Thoracic aorta (tissue), 2 donors: ENCODE results near the gene PSMD1. TPM values are rescaled to one million over a fixed set of nuclear protein-coding genes. Genes with fewer than 3 reads are reported as not detected.
"Not testable (repeated sequence)": the region's sequence is repeated elsewhere in the genome, so short reads cannot be mapped to it uniquely, and the experiment has no call there.

Source experiments
- ATAC-seq: fragments of 150-250 bp; one replicate; pipeline ENCODE4 v1.8.0; 2017; ENCODE audit warnings: low read depth; ENCODE audit not compliant: insufficient number of reproducible peaks, low FRiP score
- DNase-seq: peaks from one replicate; pipeline ENCODE4 v3.0.0-alpha.2; 2020; ENCODE audit warnings: low spot score
- H3K27ac ChIP-seq, 2 donors: fragments of 200-600 bp; sonication (generic); 1 replicate in 1 of 2; 2 replicates in 1 of 2; pipeline ENCODE4 v1.5.1; 2016; ENCODE audit warnings: mild to moderate bottlenecking in 2 of 2, moderate library complexity in 2 of 2
- H3K27me3 ChIP-seq: fragments of 200-600 bp; sonication (generic); replicated peaks from 2 replicates; pipeline ENCODE4 v1.6.0; 2016; ENCODE audit warnings: mild to moderate bottlenecking; ENCODE audit not compliant: insufficient read depth
- H3K36me3 ChIP-seq: fragments of 200-600 bp; sonication (generic); one replicate; pipeline ENCODE4 v1.5.1; 2016
- H3K4me1 ChIP-seq, 2 donors: fragments of 200-600 bp; sonication (generic); 1 replicate in 1 of 2; 2 replicates in 1 of 2; pipeline versions ENCODE4 v1.5.1 to v1.6.0; 2016; ENCODE audit warnings: low read depth in 2 of 2, mild to moderate bottlenecking in 1 of 2; ENCODE audit not compliant: control insufficient read depth in 1 of 2
- H3K4me3 ChIP-seq: fragments of 200-600 bp; sonication (generic); 2 replicates; pipeline ENCODE4 v1.5.1; 2016; ENCODE audit warnings: mild to moderate bottlenecking
- H3K9me3 ChIP-seq: fragments of 200-600 bp; sonication (generic); 2 replicates; pipeline ENCODE4 v1.5.1; 2016
- CTCF ChIP-seq: fragments of 200-600 bp; sonication (generic); IDR thresholded peaks from one replicate; pipeline ENCODE4 v1.5.1; 2019; ENCODE audit warnings: antibody characterized with exemption
- total RNA-seq, 2 donors: library from RNA; depleted of rRNA; stranded (reverse); fragments of >200 nt; gene quantifications; one replicate each; pipeline versions ENCODE4 v1.1.0 to v1.2.3, GENCODE V29; 2016

The PSMD1 gene
- total RNA-seq, 2 donors from 2014 or later = 42.2 to 73.5 TPM

GRCh38 chr2:231059756-231060155 lies 3.1 kb downstream of the PSMD1 start:
- Histone ChIP-seq H3K27me3 (no peaks in the 10 kb centered on the region), H3K4me1 (peaks cover 17 to 30% of the 10 kb centered on the region in 2 donors), H3K27ac (no peak overlapping the region), H3K9me3 (no peaks in the 10 kb centered on the region), H3K4me3 (no peak overlapping the region), H3K36me3 (peaks cover 7% of the 10 kb centered on the region)
- ATAC-seq (no peak), DNase-seq (no peak)
- TF ChIP-seq CTCF = no peak

GRCh38 chr2:231062776-231063175 lies 6.1 kb downstream of the PSMD1 start:
- Histone ChIP-seq H3K36me3 (peaks cover 26% of the 10 kb centered on the region), H3K4me3 (no peak overlapping the region), H3K27me3 (no peaks in the 10 kb centered on the region), H3K27ac (no peak overlapping the region), H3K9me3 (no peaks in the 10 kb centered on the region), H3K4me1 (peaks cover 17 to 26% of the 10 kb centered on the region in 2 donors)
- no peak for TF ChIP-seq CTCF
- no peak for ATAC-seq
- no peak for DNase-seq

- no peaks in the 10 kb centered on the region for H3K9me3 ChIP-seq
- H3K27ac ChIP-seq = no peak overlapping the region
- H3K4me1 ChIP-seq = peaks cover 13 to 21% of the 10 kb centered on the region in 2 donors
- no peak overlapping the region for H3K4me3 ChIP-seq
- no peaks in the 10 kb centered on the region for H3K27me3 ChIP-seq
- ATAC-seq (no peak), DNase-seq (no peak)
- no peak for TF ChIP-seq CTCF
- peaks cover 31% of the 10 kb centered on the region for H3K36me3 ChIP-seq
Measured at GRCh38 chr2:231063347-231063746, 6.7 kb downstream of the PSMD1 start.

GRCh38 chr2:231065966-231066365 lies 9.3 kb downstream of the PSMD1 start:
- TF ChIP-seq CTCF = no peak
- Histone ChIP-seq H3K36me3 (peaks cover 40% of the 10 kb centered on the region), H3K27me3 (no peaks in the 10 kb centered on the region), H3K9me3 (no peaks in the 10 kb centered on the region), H3K4me3 (no peak overlapping the region), H3K4me1 (no peaks in the 10 kb centered on the region), H3K27ac (no peak overlapping the region)
- ATAC-seq = no peak
- no peak for DNase-seq

GRCh38 chr2:231067531-231067930 lies 10.9 kb downstream of the PSMD1 start:
- not testable (repeated sequence) for H3K27ac ChIP-seq

GRCh38 chr2:231068525-231069222 lies 12.0 kb downstream of the PSMD1 start:
- Histone ChIP-seq H3K4me1 (no peaks in the 10 kb centered on the region), H3K36me3 (peaks cover 49% of the 10 kb centered on the region), H3K4me3 (no peak overlapping the region), H3K9me3 (no peaks in the 10 kb centered on the region), H3K27me3 (no peaks in the 10 kb centered on the region), H3K27ac (no peak overlapping the region)
- TF ChIP-seq CTCF = no peak
- DNase-seq = no peak
- no peak for ATAC-seq

More at GRCh38 chr2:231067531-231067930, 10.9 kb downstream of the PSMD1 start:
- not testable (repeated sequence) for H3K4me1 ChIP-seq, DNase-seq, H3K4me3 ChIP-seq, ATAC-seq, H3K9me3 ChIP-seq, H3K27me3 ChIP-seq
- peaks cover 45% of the 10 kb centered on the region for H3K36me3 ChIP-seq
